ENCODE measurements around the gene SAMD11.

- TF ChIP-seq SMC3 (conservative IDR thresholded peaks at IDR 0.05; ENCODE audit: poor library complexity) (no peak), RAD21 (conservative IDR thresholded peaks at IDR 0.05) (no peak), REST (IDR thresholded peaks at IDR 0.05; ENCODE audit: borderline replicate concordance) (no peak), POLR2AphosphoS5 (IDR thresholded peaks at IDR 0.05) (no peak)
- TF ChIP-seq, protein P1, sequence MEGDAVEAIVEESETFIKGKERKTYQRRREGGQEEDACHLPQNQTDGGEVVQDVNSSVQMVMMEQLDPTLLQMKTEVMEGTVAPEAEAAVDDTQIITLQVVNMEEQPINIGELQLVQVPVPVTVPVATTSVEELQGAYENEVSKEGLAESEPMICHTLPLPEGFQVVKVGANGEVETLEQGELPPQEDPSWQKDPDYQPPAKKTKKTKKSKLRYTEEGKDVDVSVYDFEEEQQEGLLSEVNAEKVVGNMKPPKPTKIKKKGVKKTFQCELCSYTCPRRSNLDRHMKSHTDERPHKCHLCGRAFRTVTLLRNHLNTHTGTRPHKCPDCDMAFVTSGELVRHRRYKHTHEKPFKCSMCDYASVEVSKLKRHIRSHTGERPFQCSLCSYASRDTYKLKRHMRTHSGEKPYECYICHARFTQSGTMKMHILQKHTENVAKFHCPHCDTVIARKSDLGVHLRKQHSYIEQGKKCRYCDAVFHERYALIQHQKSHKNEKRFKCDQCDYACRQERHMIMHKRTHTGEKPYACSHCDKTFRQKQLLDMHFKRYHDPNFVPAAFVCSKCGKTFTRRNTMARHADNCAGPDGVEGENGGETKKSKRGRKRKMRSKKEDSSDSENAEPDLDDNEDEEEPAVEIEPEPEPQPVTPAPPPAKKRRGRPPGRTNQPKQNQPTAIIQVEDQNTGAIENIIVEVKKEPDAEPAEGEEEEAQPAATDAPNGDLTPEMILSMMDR (IDR thresholded peaks at IDR 0.05; ENCODE audit: poor library complexity, severe bottlenecking) = no peak
Observed at GRCh38 chr1:956636-957035, 32.9 kb downstream of the SAMD11 start.

Data from neural cell (in vitro differentiated cells).